A549 treated with AZD9567 at 1 μM for 4 hours (cell line): ENCODE data around the gene KRTAP4-4. TPM values are rescaled to one million over a fixed set of nuclear protein-coding genes. Genes with fewer than 3 reads are reported as not detected.

Experiments used
- total RNA-seq: library from RNA; stranded (reverse); fragments of 200-300 nt; extraction: Qiagen RNA extraction; gene quantifications from 5 replicates; pipeline ENCODE4 v1.2.3, GENCODE V29; 2022; ENCODE audit not compliant: insufficient read depth

KRTAP4-4 gene
- 0.07 TPM in 1 of 5 replicates, not detected in the others for total RNA-seq

GRCh38 chr17:41160648-41161047, at the start of gene KRTAP4-4:
Gene KRTAP4-4, minus strand, starts transcription at chr17:41160748. Its CDS starts 57 bp downstream, at chr17:41160691.

GRCh38 chr17:41189837-41190318, 29.3 kb upstream of the KRTAP4-4 start, which contains the start of gene KRTAP9-1:
Gene KRTAP9-1, plus strand, starts transcription at chr17:41189887. Its CDS starts 0 bp downstream, at chr17:41189887.

DNA sequence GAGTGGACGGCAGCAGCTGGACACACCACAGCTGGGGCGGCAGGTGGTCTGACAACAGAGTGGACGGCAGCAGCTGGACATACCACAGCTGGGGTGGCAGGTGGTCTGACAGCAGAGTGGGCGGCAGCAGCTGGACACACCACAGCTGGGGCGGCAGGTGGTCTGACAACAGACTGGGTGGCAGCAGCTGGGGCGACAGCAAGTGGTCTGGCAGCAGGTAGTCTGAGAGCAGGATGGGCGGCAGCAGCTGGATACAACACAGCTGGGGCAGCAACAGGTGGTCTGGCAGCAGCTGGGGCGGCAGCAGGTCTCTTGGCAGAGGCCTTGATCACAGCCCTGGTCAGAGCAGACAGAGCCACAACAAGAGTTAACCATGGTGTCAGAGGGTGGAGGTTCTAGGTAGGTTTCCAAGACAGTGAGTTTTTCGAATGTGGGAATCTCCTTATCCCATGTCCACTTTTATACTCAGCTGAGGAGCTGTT, 24.0 kb upstream of the KRTAP4-4 start, which contains the start of gene KRTAP4-1:
KRTAP4-1 (minus strand) TSS at position 432 of the 482 bp plus-strand sequence; CDS start at position 375, 57 bp downstream.

GRCh38 chr17:41177727-41178271, 17.3 kb upstream of the KRTAP4-4 start, which contains the start of gene KRTAP4-2:
Gene KRTAP4-2, minus strand, starts transcription at chr17:41178221. Its CDS starts 57 bp downstream, at chr17:41178164.

DNA sequence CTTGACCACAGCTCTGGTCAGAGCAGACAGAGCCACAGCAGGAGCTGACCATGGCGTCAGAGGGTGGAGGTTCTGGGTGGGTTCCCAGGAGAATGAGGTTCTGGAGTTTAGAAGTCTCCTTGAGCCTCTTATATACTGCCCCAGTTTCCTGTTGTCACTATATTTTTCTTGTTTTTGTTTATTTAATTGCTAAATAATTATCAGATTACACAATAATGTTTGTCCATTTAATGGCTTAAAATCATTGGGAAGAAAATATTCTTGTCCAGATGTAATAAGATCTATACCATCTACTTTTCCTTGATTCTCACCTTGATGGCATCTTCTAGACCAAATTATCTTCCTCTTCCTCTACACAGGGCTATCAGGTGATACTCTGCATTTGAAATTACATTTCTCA, 7.6 kb upstream of the KRTAP4-4 start, which contains the start of gene KRTAP4-3:
KRTAP4-3 (minus strand) TSS at position 101 of the 400 bp plus-strand sequence; CDS start at position 52, 49 bp downstream.

DNA sequence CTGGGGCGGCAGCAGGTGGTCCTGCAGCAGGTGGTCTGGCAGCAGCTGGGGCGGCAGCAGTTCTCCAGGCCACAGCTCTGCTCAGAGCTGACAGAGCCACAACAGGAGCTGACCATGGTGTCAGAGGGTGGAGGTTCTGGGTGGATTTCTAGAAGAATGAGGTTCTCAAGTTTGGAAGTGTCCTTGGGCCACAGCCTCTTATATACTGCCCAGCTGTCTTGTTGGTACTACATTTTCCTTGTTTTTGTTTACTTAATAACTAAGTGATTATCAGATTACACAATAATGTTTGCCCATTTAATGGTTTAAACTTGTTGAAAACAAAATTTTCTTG, 10.9 kb downstream of the KRTAP4-4 start, which contains the start of gene KRTAP4-5:
KRTAP4-5 (minus strand) TSS at position 174 of the 334 bp plus-strand sequence; CDS start at position 116, 58 bp downstream.

GRCh38 chr17:41140360-41141131, 20.0 kb downstream of the KRTAP4-4 start, which contains the start of gene KRTAP4-6:
Gene KRTAP4-6, minus strand, starts transcription at chr17:41140544. Its CDS starts 57 bp downstream, at chr17:41140487.

DNA sequence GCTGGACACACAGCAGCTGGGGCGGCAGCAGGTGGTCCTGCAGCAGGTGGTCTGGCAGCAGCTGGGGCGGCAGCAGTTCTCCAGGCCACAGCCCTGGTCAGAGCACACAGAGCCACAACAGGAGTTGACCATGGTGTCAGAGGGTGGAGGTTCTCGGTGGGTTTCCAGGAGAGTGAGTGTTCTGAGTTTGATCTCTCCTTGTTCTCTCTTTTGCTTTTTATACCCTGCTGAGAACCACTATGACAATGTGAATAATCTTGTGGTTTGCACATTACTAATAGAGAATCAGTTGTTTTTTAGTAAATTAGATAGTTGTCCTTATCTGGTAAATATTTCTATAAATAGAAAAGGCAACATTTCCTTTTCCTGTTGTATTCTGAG, 36.6 kb downstream of the KRTAP4-4 start, which contains the start of gene KRTAP4-12:
KRTAP4-12 (minus strand) TSS at position 192 of the 381 bp plus-strand sequence; CDS start at position 132, 60 bp downstream.

DNA sequence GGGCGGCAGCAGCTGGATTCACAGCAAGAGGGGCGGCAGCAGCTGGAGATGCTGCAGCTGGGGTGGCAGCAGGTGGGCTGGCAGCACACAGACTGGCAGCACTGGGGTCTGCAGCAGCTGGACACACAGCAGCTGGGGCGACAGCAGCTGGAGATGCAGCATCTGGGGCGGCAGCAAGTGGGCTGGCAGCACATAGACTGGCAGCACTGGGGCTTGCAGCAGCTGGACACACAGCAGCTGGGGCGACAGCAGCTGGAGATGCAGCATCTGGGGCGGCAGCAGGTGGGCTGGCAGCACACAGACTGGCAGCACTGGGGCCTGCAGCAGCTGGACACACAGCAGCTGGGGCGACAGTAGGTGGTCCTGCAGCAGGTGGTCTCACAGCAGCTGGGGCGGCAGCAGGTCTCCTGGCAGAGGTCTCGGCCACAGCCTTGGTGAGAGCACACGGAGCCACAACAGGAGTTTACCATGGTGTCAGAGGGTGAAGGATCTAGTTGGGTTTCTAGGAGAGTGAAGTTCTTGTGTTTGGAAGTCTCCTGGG, 42.6 kb downstream of the KRTAP4-4 start, which contains the start of gene KRTAP4-11:
KRTAP4-11 (minus strand) TSS at position 528 of the 541 bp plus-strand sequence; CDS start at position 470, 58 bp downstream.

Other genes starting within 250 kb of the KRTAP4-4 start
- 0.07 to 0.26 TPM (median 0.07 TPM) in 3 of 5 replicates, not detected in the others for gene KRT23, start 223.1 kb downstream of the KRTAP4-4 start, total RNA-seq
- gene KRT39, start 193.8 kb downstream of the KRTAP4-4 start, total RNA-seq = not detected in 5 replicates
- not detected in 5 replicates for gene KRT40, start 176.4 kb downstream of the KRTAP4-4 start, total RNA-seq
- not detected in 5 replicates for gene KRTAP3-3, start 166.6 kb downstream of the KRTAP4-4 start, total RNA-seq
- gene KRTAP3-2, start 160.8 kb downstream of the KRTAP4-4 start, total RNA-seq = 0.16 to 3.6 TPM (median 0.25 TPM) in 5 replicates
- not detected in 5 replicates for gene KRTAP3-1, start 151.6 kb downstream of the KRTAP4-4 start, total RNA-seq
- gene KRTAP1-5, start 133.5 kb downstream of the KRTAP4-4 start, total RNA-seq = not detected in 5 replicates
- not detected in 5 replicates for gene KRTAP1-4, start 130.6 kb downstream of the KRTAP4-4 start, total RNA-seq
- gene KRTAP1-3, start 125.9 kb downstream of the KRTAP4-4 start, total RNA-seq = not detected in 5 replicates
- gene KRTAP1-1, start 119.3 kb downstream of the KRTAP4-4 start, total RNA-seq = not detected in 5 replicates
- gene KRTAP2-1, start 113.4 kb downstream of the KRTAP4-4 start, total RNA-seq = not detected in 5 replicates
- gene KRTAP2-2, start 105.5 kb downstream of the KRTAP4-4 start, total RNA-seq = not detected in 5 replicates
- 0.09 to 0.19 TPM (median 0.17 TPM) in 4 of 5 replicates, not detected in the other for gene KRTAP2-3, start 100.6 kb downstream of the KRTAP4-4 start, total RNA-seq
- not detected in 5 replicates for gene KRTAP2-4, start 94.9 kb downstream of the KRTAP4-4 start, total RNA-seq
- gene KRTAP4-7, start 76.6 kb downstream of the KRTAP4-4 start, total RNA-seq = not detected in 5 replicates
- gene KRTAP4-8, start 62.6 kb downstream of the KRTAP4-4 start, total RNA-seq = not detected in 5 replicates
- not detected in 5 replicates for gene KRTAP4-16, start 58.5 kb downstream of the KRTAP4-4 start, total RNA-seq
- gene KRTAP4-9, start 55.4 kb downstream of the KRTAP4-4 start, total RNA-seq = not detected in 5 replicates
- not detected in 5 replicates for gene KRTAP4-11, start 42.4 kb downstream of the KRTAP4-4 start, total RNA-seq
- not detected in 5 replicates for gene KRTAP4-12, start 36.6 kb downstream of the KRTAP4-4 start, total RNA-seq
- not detected in 5 replicates for gene KRTAP4-6, start 20.2 kb downstream of the KRTAP4-4 start, total RNA-seq
- not detected in 5 replicates for gene KRTAP4-5, start 10.9 kb downstream of the KRTAP4-4 start, total RNA-seq
- not detected in 5 replicates for gene KRTAP4-3, start 7.5 kb upstream of the KRTAP4-4 start, total RNA-seq
- not detected in 5 replicates for gene KRTAP4-2, start 17.5 kb upstream of the KRTAP4-4 start, total RNA-seq
- gene KRTAP4-1, start 24.2 kb upstream of the KRTAP4-4 start, total RNA-seq = not detected in 5 replicates
- gene KRTAP9-1, start 29.1 kb upstream of the KRTAP4-4 start, total RNA-seq = not detected in 5 replicates
- gene KRTAP9-2, start 65.9 kb upstream of the KRTAP4-4 start, total RNA-seq = not detected in 5 replicates
- gene KRTAP9-3, start 71.7 kb upstream of the KRTAP4-4 start, total RNA-seq = not detected in 5 replicates
- gene KRTAP9-8, start 77.3 kb upstream of the KRTAP4-4 start, total RNA-seq = not detected in 5 replicates
- gene KRTAP9-4, start 88.9 kb upstream of the KRTAP4-4 start, total RNA-seq = not detected in 5 replicates
- not detected in 5 replicates for gene KRTAP9-9, start 94.6 kb upstream of the KRTAP4-4 start, total RNA-seq
- gene KRTAP9-6, start 104.6 kb upstream of the KRTAP4-4 start, total RNA-seq = not detected in 5 replicates
- not detected in 5 replicates for gene KRTAP9-7, start 115.0 kb upstream of the KRTAP4-4 start, total RNA-seq
- not detected in 5 replicates for gene KRTAP29-1, start 142.1 kb upstream of the KRTAP4-4 start, total RNA-seq
- not detected in 5 replicates for gene KRTAP16-1, start 148.6 kb upstream of the KRTAP4-4 start, total RNA-seq
- not detected in 5 replicates for gene KRTAP17-1, start 155.0 kb upstream of the KRTAP4-4 start, total RNA-seq
- not detected in 5 replicates for gene KRT33A, start 190.1 kb upstream of the KRTAP4-4 start, total RNA-seq
- gene KRT33B, start 209.1 kb upstream of the KRTAP4-4 start, total RNA-seq = not detected in 5 replicates
- 0.21 to 1.2 TPM (median 0.29 TPM) in 5 replicates for gene KRT34, start 221.6 kb upstream of the KRTAP4-4 start, total RNA-seq
- not detected in 5 replicates for gene KRT31, start 236.9 kb upstream of the KRTAP4-4 start, total RNA-seq